ENCODE measurements around the gene TBL1XR1. TPM values are rescaled to one million over a fixed set of nuclear protein-coding genes. Genes with fewer than 3 reads are reported as not detected.

Gene TBL1XR1
- total and polyA plus RNA-seq, 4 donors, result 24.1 to 203 (median 77.4) TPM

DNA sequence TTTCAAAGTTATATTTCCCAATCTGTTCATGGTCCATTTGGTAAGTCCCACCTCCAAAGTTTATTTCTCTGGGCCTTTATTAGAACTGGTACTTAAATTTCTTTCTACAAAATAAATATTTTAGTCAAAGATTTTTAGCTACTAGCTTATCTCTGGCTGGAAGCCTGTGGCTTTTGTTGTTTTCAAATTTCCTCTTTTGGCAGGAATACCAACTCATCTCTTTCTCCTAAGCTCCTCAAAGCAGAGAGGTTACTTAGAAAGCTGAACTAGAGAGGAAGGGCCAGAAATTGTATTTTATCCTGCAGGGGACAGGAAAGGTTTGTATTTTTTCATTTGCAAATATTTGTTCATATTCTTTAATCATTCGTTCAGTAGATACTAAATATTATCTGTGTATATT lies 227.8 kb downstream of the TBL1XR1 start:
- Histone ChIP-seq H3K9ac (ENCODE audit: insufficient read depth in 1 of 2, low read length in 2 of 2) (no peak overlapping the region), H3K27me3 (ENCODE audit: control insufficient read depth in 3 of 3, insufficient read depth in 3 of 3, low read length in 2 of 3) (no peaks in the 10 kb centered on the region), H3K27ac (ENCODE audit: low read depth in 1 of 2, low read length in 1 of 2) (no peak overlapping the region), H3K4me3 (no peak overlapping the region), H3K9me3 (ENCODE audit: control insufficient read depth in 4 of 4, insufficient read depth in 3 of 4, low read length in 3 of 4) (no peaks in the 10 kb centered on the region), H3K4me1 (ENCODE audit: control insufficient read depth in 5 of 5, insufficient read depth in 5 of 5, low read length in 5 of 5) (peaks cover 0 to 15% (median 0%) of the 10 kb centered on the region in 5 donors), H3K36me3 (ENCODE audit: control insufficient read depth in 4 of 4, insufficient read depth in 4 of 4, low read length in 4 of 4) (no peaks in the 10 kb centered on the region)
- WGBS, 2 donors, result 55 to 65% methylated on average over 1 of the region's 1 CpG
- no peak for ATAC-seq (ENCODE audit: insufficient read depth, low FRiP score)
- DNase-seq, result peak in 1 of 3 donors; percentile 70
- TF ChIP-seq, protein P1, sequence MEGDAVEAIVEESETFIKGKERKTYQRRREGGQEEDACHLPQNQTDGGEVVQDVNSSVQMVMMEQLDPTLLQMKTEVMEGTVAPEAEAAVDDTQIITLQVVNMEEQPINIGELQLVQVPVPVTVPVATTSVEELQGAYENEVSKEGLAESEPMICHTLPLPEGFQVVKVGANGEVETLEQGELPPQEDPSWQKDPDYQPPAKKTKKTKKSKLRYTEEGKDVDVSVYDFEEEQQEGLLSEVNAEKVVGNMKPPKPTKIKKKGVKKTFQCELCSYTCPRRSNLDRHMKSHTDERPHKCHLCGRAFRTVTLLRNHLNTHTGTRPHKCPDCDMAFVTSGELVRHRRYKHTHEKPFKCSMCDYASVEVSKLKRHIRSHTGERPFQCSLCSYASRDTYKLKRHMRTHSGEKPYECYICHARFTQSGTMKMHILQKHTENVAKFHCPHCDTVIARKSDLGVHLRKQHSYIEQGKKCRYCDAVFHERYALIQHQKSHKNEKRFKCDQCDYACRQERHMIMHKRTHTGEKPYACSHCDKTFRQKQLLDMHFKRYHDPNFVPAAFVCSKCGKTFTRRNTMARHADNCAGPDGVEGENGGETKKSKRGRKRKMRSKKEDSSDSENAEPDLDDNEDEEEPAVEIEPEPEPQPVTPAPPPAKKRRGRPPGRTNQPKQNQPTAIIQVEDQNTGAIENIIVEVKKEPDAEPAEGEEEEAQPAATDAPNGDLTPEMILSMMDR (IDR thresholded peaks at IDR 0.05; ENCODE audit: control extremely low read depth, extremely low read depth), result no peak

Small RNA genes lying within 50 kb of the gene (small RNA-seq; reads per million reads assigned to genes)
- gene RF00019 (ENCODE audit: low replicate concordance) (not detected), gene RNU6-681P (ENCODE audit: low replicate concordance) (not detected)
